Thymus (tissue), 14 donors: ENCODE measurements around the gene SUSD5. TPM values are rescaled to one million over a fixed set of nuclear protein-coding genes. Genes with fewer than 3 reads are reported as not detected.

ENCODE experiments used
- DNase-seq, 9 donors: peaks; one replicate each; pipeline ENCODE4 v3.0.0-alpha.2; 2013; ENCODE audit warnings: low spot score in 9 of 9, low read depth in 6 of 9, missing footprints in 1 of 9
- H3K27ac ChIP-seq, 2 donors: one replicate each; pipeline ENCODE4 v1.5.1; 2013; ENCODE audit warnings: control low read depth in 1 of 2, low read depth in 1 of 2, low read length in 1 of 2, mild to moderate bottlenecking in 1 of 2, moderate library complexity in 1 of 2
- H3K27me3 ChIP-seq, 2 donors: one replicate each; pipeline ENCODE4 v1.5.1; 2013; ENCODE audit warnings: low read length in 1 of 2; ENCODE audit not compliant: control insufficient read depth in 2 of 2, insufficient read depth in 1 of 2
- H3K36me3 ChIP-seq, 2 donors: one replicate each; pipeline ENCODE4 v1.5.1; 2013; ENCODE audit warnings: low read length in 1 of 2, mild to moderate bottlenecking in 1 of 2, moderate library complexity in 1 of 2; ENCODE audit not compliant: control insufficient read depth in 2 of 2, insufficient read depth in 2 of 2
- H3K4me1 ChIP-seq, 2 donors: one replicate each; pipeline ENCODE4 v1.5.1; 2013; ENCODE audit warnings: low read length in 2 of 2; ENCODE audit not compliant: control insufficient read depth in 2 of 2, insufficient read depth in 2 of 2
- H3K4me3 ChIP-seq, 2 donors: one replicate each; pipeline ENCODE4 v1.5.1; 2013; ENCODE audit warnings: low read length in 2 of 2, control low read depth in 1 of 2, mild to moderate bottlenecking in 1 of 2
- H3K9me3 ChIP-seq, 2 donors: one replicate each; pipeline ENCODE4 v1.5.1; 2013; ENCODE audit warnings: low read length in 1 of 2, mild to moderate bottlenecking in 1 of 2; ENCODE audit not compliant: control insufficient read depth in 2 of 2, insufficient read depth in 1 of 2
- WGBS: extraction: QIAGEN DNeasy Blood & Tissue Kit; methylation state at CpG from one replicate; pipeline ENCODE4 v1.1.7; 2013; 5-methylcytosine and 5-hydroxymethylcytosine counted together
- long read RNA-seq, 10 donors: transcript quantifications; one replicate each; lab custom pipeline, GENCODE V29; 2026
- polyA plus RNA-seq: library from polyadenylated mRNA; stranded (reverse); fragments of 200-250 nt; gene quantifications from one replicate; pipeline ENCODE4 v1.2.3, GENCODE V29; 2013
- total RNA-seq: library from RNA; stranded (reverse); fragments of 120-200 nt; gene quantifications from one replicate; pipeline ENCODE4 v1.2.4, GENCODE V29; 2013
- donor health status: healthy.

Gene SUSD5
- 0.14 TPM for total RNA-seq
- polyA plus RNA-seq: 2.5 TPM
- long read RNA-seq, donor 1: 0 reads
- long read RNA-seq, donor 2: 0 reads
- long read RNA-seq, donor 3: 0 reads
- long read RNA-seq, donor 4: 0 reads
- long read RNA-seq, donor 5: 0 reads
- long read RNA-seq, donor 6: 0 reads
- long read RNA-seq, donor 7: 0 reads
- long read RNA-seq, donor 8: 0 reads
- long read RNA-seq, donor 9: 0 reads
- long read RNA-seq, donor 10: 0 reads

DNA sequence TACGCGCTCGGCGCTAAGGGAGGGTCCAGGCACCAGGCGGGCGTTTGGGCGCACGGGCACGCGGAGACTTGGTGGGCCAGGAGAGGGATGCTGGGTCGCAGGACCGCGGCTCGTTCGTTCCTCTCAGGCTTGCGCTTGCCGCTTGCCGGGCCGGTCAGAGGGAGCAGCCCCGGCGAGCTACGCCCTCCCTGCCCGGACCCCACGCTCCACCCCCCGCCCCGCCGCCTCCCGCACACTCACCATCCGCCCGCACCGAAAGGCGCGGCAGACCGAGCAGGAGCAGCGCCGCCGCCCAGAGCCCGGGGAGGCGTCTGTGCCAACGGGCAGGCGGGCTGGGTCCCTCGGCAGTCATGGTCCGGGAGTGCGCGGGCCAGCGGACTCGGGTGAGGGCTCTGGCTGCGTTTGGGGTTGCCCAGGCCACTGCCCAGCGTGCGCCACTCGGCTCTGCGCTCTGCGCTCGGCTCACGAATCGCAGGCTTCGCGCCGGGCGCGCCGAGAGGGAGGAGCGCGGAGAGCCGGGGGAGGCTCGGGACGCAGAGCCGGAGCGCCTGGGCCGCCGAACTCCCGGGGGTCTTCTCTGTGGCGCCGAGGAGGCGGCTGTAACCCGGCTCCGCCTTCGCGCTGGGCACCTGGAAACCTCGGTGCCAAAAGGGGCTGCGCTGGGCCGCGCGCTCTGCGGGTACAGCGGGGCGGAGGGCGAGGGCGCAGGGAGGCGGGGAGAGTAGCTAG is at the start of gene SUSD5:
SUSD5 (minus strand) TSS at position 365 of the 729 bp plus-strand sequence; CDS start at position 352, 13 bp downstream.
- Histone ChIP-seq H3K4me1 (no peaks in the 10 kb centered on the region), H3K36me3 (no peaks in the 10 kb centered on the region), H3K4me3 (peak within 1 kb of the TSS in 1 of 2 donors; percentile 18), H3K27me3 (peaks cover 38 to 55% of the 10 kb centered on the region in 2 donors), H3K27ac (no peak within 1 kb of the TSS), H3K9me3 (no peaks in the 10 kb centered on the region)
- DNase-seq: no peak
- 2% methylated on average over 90 of the region's 90 CpGs for WGBS

GRCh38 chr3:33260104-33260503 is 41.5 kb upstream of the SUSD5 start:
- 98% methylated on average over 5 of the region's 5 CpGs for WGBS
- no peak overlapping the region for H3K27ac ChIP-seq
- no peaks in the 10 kb centered on the region for H3K36me3 ChIP-seq
- no peak overlapping the region for H3K4me3 ChIP-seq
- DNase-seq: no peak
- H3K4me1 ChIP-seq: no peaks in the 10 kb centered on the region
- H3K9me3 ChIP-seq: no peaks in the 10 kb centered on the region
- no peaks in the 10 kb centered on the region for H3K27me3 ChIP-seq

GRCh38 chr3:33256249-33256648 is 37.6 kb upstream of the SUSD5 start:
- WGBS: 92% methylated on average over 2 of the region's 2 CpGs
- Histone ChIP-seq H3K27me3 (no peaks in the 10 kb centered on the region), H3K4me3 (no peak overlapping the region), H3K4me1 (no peaks in the 10 kb centered on the region), H3K9me3 (no peaks in the 10 kb centered on the region), H3K36me3 (no peaks in the 10 kb centered on the region), H3K27ac (no peak overlapping the region)
- DNase-seq: no peak

DNA sequence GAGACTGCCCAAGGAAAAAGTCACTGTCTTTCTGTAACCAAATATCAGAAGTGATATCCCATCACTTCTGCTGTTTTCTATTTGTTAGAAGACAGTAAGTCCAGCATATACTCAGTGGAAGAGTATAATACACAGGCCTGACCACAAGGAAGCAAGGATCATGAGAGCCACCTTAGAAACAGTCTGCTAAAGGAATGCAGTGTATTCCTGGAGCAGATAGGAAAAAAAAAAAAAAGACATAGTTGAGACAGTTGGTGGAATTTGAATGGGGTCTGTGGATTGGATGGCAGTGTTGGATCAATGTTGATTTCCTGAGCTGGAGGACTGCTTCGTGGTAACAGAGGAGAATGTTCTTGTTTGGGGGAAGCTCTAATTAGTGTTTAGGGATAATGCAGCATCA is 32.1 kb upstream of the SUSD5 start:
- Histone ChIP-seq H3K27me3 (no peaks in the 10 kb centered on the region), H3K36me3 (no peaks in the 10 kb centered on the region), H3K9me3 (no peaks in the 10 kb centered on the region), H3K4me3 (no peak overlapping the region), H3K4me1 (no peaks in the 10 kb centered on the region), H3K27ac (no peak overlapping the region)
- WGBS: 85% methylated on average over 1 of the region's 1 CpG
- DNase-seq: no peak

DNA sequence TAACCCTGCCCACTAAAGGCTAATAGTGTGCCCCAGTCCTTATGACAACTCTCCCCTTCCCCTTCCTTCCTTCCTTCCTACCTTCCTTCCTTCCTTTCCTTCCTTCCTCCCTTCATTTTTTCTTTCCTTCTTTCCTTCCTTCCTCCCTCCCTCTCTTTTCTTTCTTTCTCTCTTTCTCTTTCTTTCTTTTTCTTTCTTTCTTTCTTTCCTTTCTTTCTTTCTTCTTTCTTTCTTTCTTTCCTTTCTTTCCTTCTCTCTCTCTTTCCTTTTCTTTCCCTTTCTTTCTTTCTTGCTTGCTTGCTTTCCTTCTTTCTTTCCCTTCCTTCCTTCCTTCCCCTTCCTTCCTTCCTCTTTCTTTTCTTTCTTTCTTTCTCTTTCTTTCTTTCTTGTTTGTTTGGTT is 28.2 kb upstream of the SUSD5 start:
- no peaks in the 10 kb centered on the region for H3K36me3 ChIP-seq
- DNase-seq: no peak
- no peak overlapping the region for H3K4me3 ChIP-seq
- H3K4me1 ChIP-seq: no peaks in the 10 kb centered on the region
- no peak overlapping the region for H3K27ac ChIP-seq
- H3K27me3 ChIP-seq: no peaks in the 10 kb centered on the region
- no peaks in the 10 kb centered on the region for H3K9me3 ChIP-seq

DNA sequence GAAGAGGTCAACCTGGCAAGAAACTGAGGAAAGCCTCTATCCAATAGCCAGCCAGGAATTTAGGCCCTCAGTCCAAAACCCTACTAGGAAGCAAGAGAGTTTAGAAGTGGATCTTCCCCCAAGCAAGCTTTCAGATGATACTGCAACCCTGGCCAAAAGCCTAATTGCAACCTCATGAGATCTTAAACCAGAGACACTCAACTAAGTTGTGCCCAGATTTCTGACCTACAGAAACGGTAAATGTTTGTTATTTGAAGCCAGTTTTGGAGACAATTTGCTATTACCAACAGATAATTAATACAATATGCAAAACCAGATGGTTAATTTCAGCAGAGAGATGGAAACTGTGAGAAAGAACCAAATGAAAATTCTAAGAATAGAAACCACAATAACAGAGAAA is 21.7 kb upstream of the SUSD5 start:
- no peaks in the 10 kb centered on the region for H3K27me3 ChIP-seq
- H3K4me3 ChIP-seq: no peak overlapping the region
- WGBS: 96% methylated on average over 1 of the region's 1 CpG
- no peak for DNase-seq
- no peak overlapping the region for H3K27ac ChIP-seq
- no peaks in the 10 kb centered on the region for H3K36me3 ChIP-seq
- H3K9me3 ChIP-seq: no peaks in the 10 kb centered on the region
- no peaks in the 10 kb centered on the region for H3K4me1 ChIP-seq

DNA sequence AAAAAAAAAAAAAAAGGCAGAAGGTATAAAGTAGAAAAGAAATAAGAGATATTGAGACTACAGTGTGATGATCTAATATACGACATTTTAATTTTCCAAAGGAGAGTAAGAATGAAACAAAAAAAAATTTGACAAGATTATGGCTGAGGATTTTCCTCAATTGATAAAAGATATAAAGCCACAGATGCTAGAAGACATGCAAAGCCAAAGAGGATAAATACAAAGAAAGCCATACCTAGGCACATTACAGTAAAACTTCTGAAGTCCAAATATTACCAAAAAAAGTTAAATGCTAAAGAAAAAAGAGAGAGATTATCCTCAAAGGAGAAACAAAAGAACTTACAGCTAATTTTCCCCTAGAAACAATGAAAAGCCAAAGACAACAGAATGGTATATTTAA is 20.3 kb upstream of the SUSD5 start:
- no peak for DNase-seq
- Histone ChIP-seq H3K36me3 (no peaks in the 10 kb centered on the region), H3K27ac (no peak overlapping the region), H3K4me1 (no peaks in the 10 kb centered on the region), H3K4me3 (no peak overlapping the region), H3K9me3 (no peaks in the 10 kb centered on the region), H3K27me3 (no peaks in the 10 kb centered on the region)
- WGBS: 94% methylated on average over 1 of the region's 1 CpG

DNA sequence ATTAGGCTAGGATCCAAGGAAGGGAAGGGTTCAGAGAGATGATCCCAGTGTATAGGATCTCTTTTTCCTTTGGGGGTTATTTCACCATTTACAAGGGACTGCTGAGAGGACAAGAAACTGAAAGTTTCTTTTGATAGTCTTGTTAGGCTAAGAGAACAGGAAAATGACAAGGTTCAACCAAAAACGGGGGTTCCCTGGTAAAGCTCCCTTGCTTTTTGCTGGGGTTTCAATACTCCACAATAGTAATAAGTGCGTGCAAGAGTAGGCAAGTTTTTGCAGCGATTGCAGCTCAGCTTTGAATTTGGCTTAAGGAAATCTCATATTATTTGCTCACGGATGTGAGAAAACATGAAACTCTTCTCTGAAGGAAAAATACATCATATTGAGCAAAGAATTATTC is 18.8 kb upstream of the SUSD5 start:
- Histone ChIP-seq H3K9me3 (no peaks in the 10 kb centered on the region), H3K4me1 (no peaks in the 10 kb centered on the region), H3K27ac (no peak overlapping the region), H3K36me3 (no peaks in the 10 kb centered on the region), H3K4me3 (no peak overlapping the region), H3K27me3 (no peaks in the 10 kb centered on the region)
- WGBS: 96% methylated on average over 4 of the region's 4 CpGs
- DNase-seq: no peak

GRCh38 chr3:33236005-33236404 is 17.4 kb upstream of the SUSD5 start:
- 93% methylated on average over 2 of the region's 2 CpGs for WGBS
- no peaks in the 10 kb centered on the region for H3K36me3 ChIP-seq
- H3K4me1 ChIP-seq: no peaks in the 10 kb centered on the region
- H3K27ac ChIP-seq: no peak overlapping the region
- no peaks in the 10 kb centered on the region for H3K9me3 ChIP-seq
- peaks cover 0 to 2% of the 10 kb centered on the region in 2 donors for H3K27me3 ChIP-seq
- DNase-seq: no peak
- H3K4me3 ChIP-seq: no peak overlapping the region
